HFFc6 (cell line): ENCODE measurements around the gene TMEM50B. TPM values are rescaled to one million over a fixed set of nuclear protein-coding genes. Genes with fewer than 3 reads are reported as not detected.
"Not testable (repeated sequence)": the region's sequence is repeated elsewhere in the genome, so short reads cannot be mapped to it uniquely, and the experiment has no call there.

Experiments
- DNase-seq: peaks from one replicate; pipeline ENCODE4 v3.0.0-alpha.2; 2018
- H3K27ac Mint-ChIP-seq: 2 replicates; pipeline ENCODE4 v1.8.0; 2020; ENCODE audit warnings: mild to moderate bottlenecking, mixed read lengths
- H3K27me3 Mint-ChIP-seq: 2 replicates; pipeline ENCODE4 v1.8.0; 2021; ENCODE audit warnings: mild to moderate bottlenecking, moderate library complexity, mixed read lengths; ENCODE audit not compliant: insufficient read depth
- H3K36me3 Mint-ChIP-seq: 2 replicates; pipeline ENCODE4 v1.8.0; 2021; ENCODE audit warnings: low read depth, mixed read lengths
- H3K4me1 Mint-ChIP-seq: 2 replicates; pipeline ENCODE4 v1.8.0; 2020; ENCODE audit warnings: low read depth, mixed read lengths
- H3K4me3 Mint-ChIP-seq: 2 replicates; pipeline ENCODE4 v1.8.0; 2020; ENCODE audit warnings: mild to moderate bottlenecking, moderate library complexity, mixed read lengths
- H3K9me3 Mint-ChIP-seq: 2 replicates; pipeline ENCODE4 v1.8.0; 2020; ENCODE audit warnings: mild to moderate bottlenecking, mixed read lengths
- total RNA-seq, 6 experiments: library from RNA; stranded (reverse); fragmentation: NEBNext Ultra II Directional; extraction: Animal tissue kit (Norgen Biotek cat#: 25700); gene quantifications; 2 replicates in 1 of 6; 3 replicates in 5 of 6; pipeline ENCODE4 v1.2.3, GENCODE V29; 2021
- TF ChIP-seq, protein P1 (sequence below): fragments of 200-600 bp; sonication (generic); IDR thresholded peaks from 2 replicates; pipeline ENCODE4 v1.5.0; 2021; ENCODE audit warnings: antibody characterized with exemption, mild to moderate bottlenecking

The TMEM50B gene
- total RNA-seq, 6 experiments from 2014 or later: 22.9 to 30.3 (median 24.5) TPM

DNA sequence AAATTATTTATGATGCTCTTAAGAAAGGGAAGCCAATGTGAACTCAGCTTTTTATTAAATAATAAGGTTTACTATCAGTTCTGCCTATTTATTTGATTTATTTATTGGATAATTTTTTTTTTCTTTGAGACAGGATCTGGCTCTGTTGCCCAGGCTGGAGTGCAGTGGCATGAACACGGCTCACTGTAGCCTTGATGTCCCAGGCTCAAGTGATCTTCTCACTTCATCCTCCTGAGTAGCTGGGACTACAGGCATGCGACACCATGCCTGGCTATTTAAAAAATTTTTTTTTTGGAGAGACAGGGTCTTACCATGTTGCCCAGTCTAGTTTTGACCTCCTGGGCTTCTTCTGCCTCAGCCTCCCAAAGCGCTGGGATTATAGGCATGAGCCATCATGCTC lies 32.7 kb upstream of the TMEM50B start:
- no peak for DNase-seq
- TF ChIP-seq, protein P1, sequence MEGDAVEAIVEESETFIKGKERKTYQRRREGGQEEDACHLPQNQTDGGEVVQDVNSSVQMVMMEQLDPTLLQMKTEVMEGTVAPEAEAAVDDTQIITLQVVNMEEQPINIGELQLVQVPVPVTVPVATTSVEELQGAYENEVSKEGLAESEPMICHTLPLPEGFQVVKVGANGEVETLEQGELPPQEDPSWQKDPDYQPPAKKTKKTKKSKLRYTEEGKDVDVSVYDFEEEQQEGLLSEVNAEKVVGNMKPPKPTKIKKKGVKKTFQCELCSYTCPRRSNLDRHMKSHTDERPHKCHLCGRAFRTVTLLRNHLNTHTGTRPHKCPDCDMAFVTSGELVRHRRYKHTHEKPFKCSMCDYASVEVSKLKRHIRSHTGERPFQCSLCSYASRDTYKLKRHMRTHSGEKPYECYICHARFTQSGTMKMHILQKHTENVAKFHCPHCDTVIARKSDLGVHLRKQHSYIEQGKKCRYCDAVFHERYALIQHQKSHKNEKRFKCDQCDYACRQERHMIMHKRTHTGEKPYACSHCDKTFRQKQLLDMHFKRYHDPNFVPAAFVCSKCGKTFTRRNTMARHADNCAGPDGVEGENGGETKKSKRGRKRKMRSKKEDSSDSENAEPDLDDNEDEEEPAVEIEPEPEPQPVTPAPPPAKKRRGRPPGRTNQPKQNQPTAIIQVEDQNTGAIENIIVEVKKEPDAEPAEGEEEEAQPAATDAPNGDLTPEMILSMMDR: no peak
- H3K4me3 Mint-ChIP-seq: no peak overlapping the region
- no peaks in the 10 kb centered on the region for H3K4me1 Mint-ChIP-seq
- H3K27ac Mint-ChIP-seq: no peak overlapping the region
- H3K36me3 Mint-ChIP-seq: peaks cover 50% of the 10 kb centered on the region
- H3K27me3 Mint-ChIP-seq: no peaks in the 10 kb centered on the region; the same call in 1 of the 2 replicates
- H3K9me3 Mint-ChIP-seq: no peaks in the 10 kb centered on the region

DNA sequence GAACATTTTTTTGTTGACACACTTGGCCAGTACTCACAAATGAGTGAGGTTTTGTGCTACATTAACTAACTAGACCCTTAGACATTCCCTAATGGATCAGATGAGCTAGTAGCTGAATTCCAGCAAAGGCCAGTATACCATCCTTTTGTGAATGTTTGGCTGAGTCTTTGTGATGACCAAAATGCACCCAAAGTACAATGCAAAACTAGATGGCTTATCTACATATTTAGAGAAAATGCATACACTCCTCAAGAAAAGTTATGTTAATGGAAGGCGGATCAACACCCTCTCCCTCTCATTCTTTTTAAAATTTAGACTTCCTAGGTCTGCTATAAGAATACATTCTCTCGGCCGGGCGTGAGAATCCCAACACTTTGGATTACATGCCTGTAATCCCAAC lies 31.9 kb upstream of the TMEM50B start:
- Mint-ChIP-seq H3K27ac (no peak overlapping the region), H3K9me3 (no peaks in the 10 kb centered on the region), H3K27me3 (no peaks in the 10 kb centered on the region; the same call in 1 of the 2 replicates), H3K36me3 (peaks cover 49% of the 10 kb centered on the region), H3K4me1 (no peaks in the 10 kb centered on the region), H3K4me3 (no peak overlapping the region)
- DNase-seq: no peak
- TF ChIP-seq, protein P1: no peak

DNA sequence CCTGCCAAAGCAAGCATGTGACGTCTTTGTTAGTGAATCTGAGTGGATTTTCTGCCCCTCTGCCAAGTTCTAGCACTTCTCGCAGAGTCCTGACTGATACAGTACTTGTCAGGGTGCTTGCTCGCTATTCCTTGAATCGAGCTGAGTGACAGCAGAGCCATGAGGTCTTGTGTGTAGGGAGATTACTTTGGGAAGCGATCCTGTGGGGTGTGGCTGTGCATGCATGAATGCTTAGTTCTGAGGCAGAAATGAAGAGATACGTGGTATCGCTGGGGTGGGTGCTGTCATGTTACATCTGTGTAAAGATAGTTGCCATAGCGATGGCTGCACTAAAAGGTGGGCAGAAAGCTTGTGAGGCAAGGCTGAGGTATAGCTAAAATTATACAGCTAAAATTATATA lies 31.1 kb upstream of the TMEM50B start:
- H3K27me3 Mint-ChIP-seq: no peaks in the 10 kb centered on the region; the same call in 1 of the 2 replicates
- H3K4me3 Mint-ChIP-seq: no peak overlapping the region
- no peaks in the 10 kb centered on the region for H3K4me1 Mint-ChIP-seq
- H3K36me3 Mint-ChIP-seq: peaks cover 47% of the 10 kb centered on the region
- no peaks in the 10 kb centered on the region for H3K9me3 Mint-ChIP-seq
- no peak overlapping the region for H3K27ac Mint-ChIP-seq
- DNase-seq: no peak
- TF ChIP-seq, protein P1: no peak

DNA sequence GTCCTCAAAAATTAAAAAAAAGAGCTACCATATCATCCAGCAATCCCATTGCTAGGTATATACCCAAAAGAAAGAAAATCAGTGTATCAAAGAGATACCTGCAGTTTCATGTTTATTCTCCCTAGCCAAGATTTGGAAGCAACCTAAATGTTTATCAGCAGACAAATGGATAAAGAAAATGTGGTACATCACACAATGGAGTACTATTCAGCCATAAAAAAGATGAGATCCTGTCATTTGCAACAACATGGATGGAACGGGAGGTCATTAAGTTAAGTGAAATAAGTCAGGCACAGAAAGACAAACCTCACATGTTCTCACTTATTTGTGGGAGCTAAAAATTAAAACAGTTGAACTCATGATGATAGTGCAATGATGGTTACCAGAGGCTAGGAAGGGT lies 27.2 kb upstream of the TMEM50B start:
- H3K27ac Mint-ChIP-seq, H3K9me3 Mint-ChIP-seq: not testable (repeated sequence)

DNA sequence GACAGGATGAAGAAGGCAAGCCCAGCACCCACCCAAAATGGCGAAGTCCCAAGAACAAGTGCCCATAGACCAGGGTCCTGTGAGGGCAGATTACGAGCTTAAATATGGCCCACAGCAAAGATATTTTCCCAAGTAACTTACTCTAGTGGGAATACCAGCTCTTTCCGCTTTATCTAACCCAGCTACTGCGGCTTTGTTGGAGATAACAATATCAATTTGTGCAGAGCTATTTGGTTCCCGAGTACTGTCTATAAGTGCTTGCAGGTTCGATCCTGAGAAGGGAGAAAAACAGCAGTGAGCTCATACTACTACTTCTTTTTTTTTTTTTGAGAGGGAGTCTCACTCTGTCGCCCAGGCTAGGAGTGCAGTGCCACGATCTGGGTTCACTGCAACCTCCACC lies 26.1 kb upstream of the TMEM50B start:
- Mint-ChIP-seq H3K27me3 (no peaks in the 10 kb centered on the region; the same call in 1 of the 2 replicates), H3K4me3 (no peak overlapping the region), H3K27ac (no peak overlapping the region), H3K9me3 (no peaks in the 10 kb centered on the region), H3K4me1 (peaks cover 13% of the 10 kb centered on the region; the same call in 1 of the 2 replicates), H3K36me3 (peaks cover 45% of the 10 kb centered on the region)
- TF ChIP-seq, protein P1: no peak
- no peak for DNase-seq

More for the DNA sequence above, 27.2 kb upstream of the TMEM50B start:
- H3K4me1 Mint-ChIP-seq: peaks cover 13% of the 10 kb centered on the region; the same call in 1 of the 2 replicates
- H3K4me3 Mint-ChIP-seq, H3K27me3 Mint-ChIP-seq, DNase-seq: not testable (repeated sequence)
- H3K36me3 Mint-ChIP-seq: peaks cover 52% of the 10 kb centered on the region

DNA sequence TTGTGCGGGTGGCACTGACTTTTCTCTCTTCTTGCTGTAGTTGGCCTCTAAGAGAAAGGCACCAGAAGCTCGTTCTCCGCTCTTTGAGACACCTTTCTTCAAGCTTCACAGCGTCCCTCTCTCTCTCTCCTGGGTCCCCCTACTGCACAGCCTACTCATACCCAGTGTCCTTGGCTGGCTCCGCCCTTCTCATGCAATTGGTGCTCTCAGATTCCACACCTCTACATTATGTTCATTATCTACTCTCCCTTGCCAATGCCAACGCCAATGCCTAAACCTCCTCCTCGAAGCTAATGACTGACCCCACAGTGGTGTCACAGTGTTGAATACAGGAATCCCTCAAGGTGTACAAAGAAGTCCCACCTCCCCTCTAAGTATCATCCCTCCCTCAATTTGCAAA lies 16.6 kb upstream of the TMEM50B start:
- no peak for DNase-seq
- no peaks in the 10 kb centered on the region for H3K9me3 Mint-ChIP-seq
- H3K4me1 Mint-ChIP-seq: peaks cover 8% of the 10 kb centered on the region
- no peak overlapping the region for H3K27ac Mint-ChIP-seq
- H3K4me3 Mint-ChIP-seq: no peak overlapping the region
- H3K36me3 Mint-ChIP-seq: no peaks in the 10 kb centered on the region
- TF ChIP-seq, protein P1: no peak
- peaks cover 3% of the 10 kb centered on the region for H3K27me3 Mint-ChIP-seq
